ENCODE data around the gene VAPA. TPM values are rescaled to one million over a fixed set of nuclear protein-coding genes. Genes with fewer than 3 reads are reported as not detected.

Gene VAPA
- total and polyA plus RNA-seq, 9 of the 15 experiments (the other 6 are each of a cell fraction or from before 2014, with no cell fraction given) = 219 to 902 (median 526) TPM

GRCh38 chr18:9867071-9867594 is 46.7 kb upstream of the VAPA start (continued):
- TF ChIP-seq NR0B1 (IDR thresholded peaks at IDR 0.05; ENCODE audit: partially characterized antibody) (no peak), ZEB2 (IDR thresholded peaks at IDR 0.05) (no peak), POLR2AphosphoS2 (IDR thresholded peaks at IDR 0.05; ENCODE audit: low read length) (no peak)

GRCh38 chr18:9868857-9869714 is 44.7 kb upstream of the VAPA start:
- BruUV-seq (replicated peaks) = TSS peak; percentile 93
- peak overlapping the region; percentile 79 for H2AFZ ChIP-seq (ENCODE audit: low read depth, low read length)
- POLR2A ChIA-PET = interaction anchor here (0.7 to 2.5 kb wide), 19 partner anchors 8 to 185 kb away, joined by 3 to 17 read pairs (median 6); partner anchors contain the start of genes TXNDC2 and VAPA
- H4K20me1 ChIP-seq (replicated peaks; ENCODE audit: control insufficient read depth, insufficient read depth, low read length) = no peaks in the 10 kb centered on the region
- DNase-seq (ENCODE audit: extremely low read depth in 1 of 4, low spot score in 3 of 4) (peak in 1 of 4 experiments; percentile 47), FAIRE-seq (no peak), ATAC-seq (peak; percentile 42)
- intact Hi-C loops (cut with micrococcal nuclease) = no loop called here
- peak overlapping the region; percentile 72 for H3K4me2 ChIP-seq (ENCODE audit: insufficient read depth, low read length)
- H3K27me3 ChIP-seq (ENCODE audit: control insufficient read depth in 2 of 2, insufficient read depth in 2 of 2, low read length in 2 of 2) = no peaks in the 10 kb centered on the region
- H3K4me3 ChIP-seq = no peak overlapping the region
- H3K36me3 ChIP-seq (ENCODE audit: control insufficient read depth, insufficient read depth, low read length) = no peaks in the 10 kb centered on the region
- in situ Hi-C loops (cut with MboI) = no loop called here
- peaks cover 3% of the 10 kb centered on the region; the same call in 1 of the 3 replicates for H3K79me2 ChIP-seq (ENCODE audit: control insufficient read depth, insufficient read depth, low read length)
- peak overlapping the region; percentile 92 for H3K27ac ChIP-seq (ENCODE audit: extremely low read depth, low read depth, low read length)
- CTCF ChIA-PET (ENCODE audit: low intra/inter-chr PET ratio) = no interaction called here
- H3K9me1 ChIP-seq (ENCODE audit: control insufficient read depth, insufficient read depth, low read length) = no peaks in the 10 kb centered on the region
- peak overlapping the region in 1 of 2 experiments; percentile 72; a peak in 2 of 4 replicates for H3K9ac ChIP-seq (ENCODE audit: insufficient read depth in 1 of 2, low read depth in 2 of 2, low read length in 2 of 2)
- WGBS (ENCODE audit: insufficient coverage, low coverage, missing lambda C conversion rate) = 21% methylated on average over 6 of the region's 6 CpGs
- peaks cover 23 to 61% of the 10 kb centered on the region in 2 experiments for H3K4me1 ChIP-seq (replicated peaks in 1 of 2; ENCODE audit: control insufficient read depth in 2 of 2, insufficient read depth in 2 of 2, low read length in 2 of 2)
- H3K9me3 ChIP-seq (replicated peaks; ENCODE audit: control insufficient read depth, insufficient read depth, low read depth, low read length) = peaks cover 24% of the 10 kb centered on the region
- TF ChIP-seq TEAD4 (IDR thresholded peaks at IDR 0.05; ENCODE audit: low read length) (peak; percentile 14; the same call in 1 of the 2 replicates), TEAD4 (CRISPR knock-in tag; IDR thresholded peaks at IDR 0.05; ENCODE audit: borderline replicate concordance) (no peak), TBL1XR1 (IDR thresholded peaks at IDR 0.05; ENCODE audit: low read length in 2 of 2) (peak in 1 of 2 experiments; percentile 49; a peak in 2 of 4 replicates), ZNF311 (CRISPR knock-in tag; IDR thresholded peaks at IDR 0.05) (peak; percentile 8), NR4A1 (CRISPR knock-in tag; IDR thresholded peaks at IDR 0.05) (peak; percentile 64; the same call in 1 of the 2 replicates), NR4A1 (tag; IDR thresholded peaks at IDR 0.05) (no peak), BRF2 (IDR thresholded peaks at IDR 0.05; ENCODE audit: borderline replicate concordance, insufficient read depth, insufficient read length) (no peak), JUND (IDR thresholded peaks at IDR 0.05; ENCODE audit: borderline replicate concordance, low read depth, low read length) (no peak), JUND (tag; IDR thresholded peaks at IDR 0.05; ENCODE audit: borderline replicate concordance, low read depth, low read length) (no peak; the same call in 2 of the 3 replicates), ZNF785 (CRISPR knock-in tag; IDR thresholded peaks at IDR 0.05) (no peak), ZNF512 (tag; IDR thresholded peaks at IDR 0.05) (no peak), TCF3 (CRISPR knock-in tag; IDR thresholded peaks at IDR 0.05) (0 out of 2 replicates have a peak, but pooled peaks have one; percentile 7), KDM2B (CRISPR knock-in tag; IDR thresholded peaks at IDR 0.05) (no peak)
